ENCODE results near the gene SERTM1. TPM values are rescaled to one million over a fixed set of nuclear protein-coding genes. Genes with fewer than 3 reads are reported as not detected.

Gene SERTM1
- total RNA-seq = not detected
- long read RNA-seq = 0 reads

DNA sequence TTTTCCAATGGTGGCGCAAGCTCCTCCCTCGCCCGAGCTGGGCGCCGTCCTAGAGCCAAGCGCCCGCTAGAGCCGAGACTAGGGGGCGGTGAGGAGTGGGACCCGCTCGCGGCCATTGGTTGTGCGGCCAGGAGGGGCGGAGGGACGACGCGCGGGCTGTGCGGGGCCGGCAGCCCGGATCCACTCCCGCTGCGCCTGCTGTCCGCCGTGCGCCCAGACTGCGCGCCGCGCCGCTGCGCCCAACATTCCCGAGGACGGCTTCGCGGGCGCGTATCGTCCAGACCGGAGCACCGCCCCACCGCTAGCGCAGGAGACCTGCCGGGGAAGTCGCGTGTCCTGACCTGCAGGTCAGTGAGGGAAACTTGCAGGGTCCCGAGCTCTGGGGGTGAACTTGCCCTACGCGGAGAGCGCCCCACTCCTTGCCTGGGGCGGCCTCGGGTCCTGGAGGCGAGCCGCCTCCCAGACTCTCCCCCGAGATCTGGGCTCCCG lies at the start of gene SERTM1:
SERTM1 (plus strand) TSS at position 183 of the 489 bp plus-strand sequence. CDS start 21,059 bp downstream, outside the sequence.
- DNase-seq (ENCODE audit: low spot score) = no peak
- intact Hi-C loops (cut with DNase I) = no loop called here

GRCh38 chr13:36628377-36629056 lies 45.3 kb upstream of the SERTM1 start:
- intact Hi-C loops (cut with DNase I) = no loop called here

GRCh38 chr13:36629057-36629385 lies 44.8 kb upstream of the SERTM1 start:
- no peak for DNase-seq (ENCODE audit: low spot score)
- intact Hi-C loops (cut with DNase I) = no loop called here

More at GRCh38 chr13:36628377-36629056, 45.3 kb upstream of the SERTM1 start:
- DNase-seq (ENCODE audit: low spot score) = no peak

DNA sequence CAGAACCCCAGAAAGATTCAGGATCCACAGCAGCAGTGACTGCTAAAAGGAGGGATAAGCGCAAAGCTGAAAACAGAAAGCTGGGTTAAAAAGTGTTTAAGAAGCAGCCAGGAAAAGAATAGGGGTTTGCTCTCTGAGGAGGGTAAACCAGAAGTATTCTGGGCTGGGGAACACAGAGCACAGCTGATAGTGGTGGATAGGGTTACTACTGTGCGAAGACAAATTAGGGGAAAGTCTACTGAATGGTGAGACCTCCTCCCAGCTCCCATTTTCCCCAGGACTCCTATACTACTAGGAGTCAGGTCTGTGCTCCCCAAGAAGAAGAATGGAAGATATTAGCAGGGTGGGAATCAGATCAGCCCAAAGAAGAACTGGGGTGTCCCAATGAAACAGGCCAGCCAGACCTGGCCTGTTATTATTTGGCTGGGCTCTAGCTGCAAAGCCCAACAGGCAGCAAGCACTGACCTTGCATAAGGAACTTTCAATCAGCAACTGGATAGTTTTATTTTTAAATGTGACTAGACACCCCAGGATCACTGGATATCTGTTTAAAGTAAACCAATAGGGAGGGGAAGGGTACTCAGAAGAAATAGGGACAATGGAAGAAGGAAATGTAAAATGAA lies 43.5 kb upstream of the SERTM1 start:
- DNase-seq (ENCODE audit: low spot score) = no peak
- intact Hi-C loops (cut with DNase I) = no loop called here

- intact Hi-C loops (cut with DNase I) = no loop called here
- DNase-seq (ENCODE audit: low spot score) = no peak
Observed at GRCh38 chr13:36639610-36640009, 34.2 kb upstream of the SERTM1 start.

DNA sequence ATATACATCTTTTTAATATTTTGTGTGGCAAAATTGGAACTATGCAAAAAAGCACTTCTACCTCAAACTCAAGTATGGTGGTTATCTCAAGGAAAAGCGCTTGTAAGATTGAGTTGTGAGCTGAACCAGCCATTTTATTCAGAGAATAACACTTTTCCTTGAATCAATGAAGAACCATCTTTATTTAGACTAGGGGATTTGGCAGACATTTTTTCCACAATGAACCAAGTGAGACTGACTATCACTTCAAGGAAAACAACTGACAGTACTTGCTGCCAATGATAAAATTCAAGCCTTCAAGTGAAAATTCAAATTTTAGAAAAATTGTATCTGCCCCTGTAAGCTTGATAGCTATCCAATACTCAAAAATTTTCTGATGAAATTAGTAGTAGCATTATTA lies 23.2 kb upstream of the SERTM1 start:
- intact Hi-C loops (cut with DNase I) = no loop called here
- DNase-seq (ENCODE audit: low spot score) = no peak

GRCh38 chr13:36665630-36666029 lies 8.2 kb upstream of the SERTM1 start:
- intact Hi-C loops (cut with DNase I) = no loop called here
- DNase-seq (ENCODE audit: low spot score) = no peak

DNA sequence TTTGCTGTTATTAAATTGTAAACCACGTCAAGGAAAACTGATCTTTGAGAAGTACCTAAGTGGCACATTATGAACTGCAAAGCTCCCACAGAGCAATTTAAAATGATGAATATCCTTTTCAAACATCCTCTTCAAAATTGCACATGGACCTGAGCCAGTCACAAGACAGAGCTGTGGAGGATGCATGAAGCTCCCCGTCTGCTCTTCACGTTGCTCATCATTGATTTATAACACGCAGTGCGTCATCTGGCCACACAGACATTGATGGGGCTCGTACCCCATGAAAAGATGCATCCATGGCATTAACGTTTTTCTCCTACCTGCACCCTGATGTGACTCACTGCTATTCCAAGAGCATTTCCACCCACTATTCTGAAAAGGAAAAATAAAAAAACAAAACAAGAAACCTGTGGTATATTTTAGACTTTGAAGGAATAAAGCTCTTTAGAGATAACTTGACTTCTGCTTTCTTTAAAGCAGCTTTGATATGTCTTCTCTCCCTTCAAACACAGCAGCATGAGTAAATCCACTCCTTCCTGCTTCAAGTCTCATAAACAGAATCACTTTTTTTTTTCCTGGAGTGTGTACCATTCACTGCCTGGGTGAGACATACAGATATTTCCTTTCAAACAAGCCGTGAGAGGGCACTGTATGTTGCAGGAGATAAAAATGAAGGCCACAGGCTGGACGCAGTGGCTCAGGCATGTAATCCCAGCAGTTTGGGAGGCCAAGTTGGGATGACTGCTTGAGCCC lies 7.2 kb upstream of the SERTM1 start:
- intact Hi-C loops (cut with DNase I) = no loop called here
- no peak for DNase-seq (ENCODE audit: low spot score)

DNA sequence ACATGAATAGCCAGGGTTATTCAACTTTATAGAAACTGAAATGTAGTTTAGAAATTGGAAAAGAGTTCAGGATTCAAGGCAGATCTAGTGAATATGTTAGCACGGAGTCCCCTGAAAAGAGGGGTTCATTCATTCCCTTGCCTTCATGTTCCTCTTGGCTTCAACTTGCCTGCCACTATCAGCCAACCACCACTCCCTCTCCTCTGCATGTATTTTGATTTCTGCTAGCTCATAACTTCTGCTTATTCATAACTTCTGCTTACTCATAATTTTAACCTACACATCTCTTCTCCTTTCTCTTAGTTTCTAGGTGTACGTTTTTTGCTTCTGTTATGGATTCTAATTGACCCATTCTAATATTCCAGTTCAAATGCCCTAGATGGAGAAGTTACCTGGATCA lies 5.5 kb upstream of the SERTM1 start:
- DNase-seq (ENCODE audit: low spot score) = no peak
- intact Hi-C loops (cut with DNase I) = no loop called here

GRCh38 chr13:36673352-36673751 lies 468 bp upstream of the SERTM1 start:
- intact Hi-C loops (cut with DNase I) = no loop called here
- DNase-seq (ENCODE audit: low spot score) = no peak

GRCh38 chr13:36674337-36675212 lies 755 bp downstream of the SERTM1 start:
- no peak for DNase-seq (ENCODE audit: low spot score)
- intact Hi-C loops (cut with DNase I) = no loop called here

DNA sequence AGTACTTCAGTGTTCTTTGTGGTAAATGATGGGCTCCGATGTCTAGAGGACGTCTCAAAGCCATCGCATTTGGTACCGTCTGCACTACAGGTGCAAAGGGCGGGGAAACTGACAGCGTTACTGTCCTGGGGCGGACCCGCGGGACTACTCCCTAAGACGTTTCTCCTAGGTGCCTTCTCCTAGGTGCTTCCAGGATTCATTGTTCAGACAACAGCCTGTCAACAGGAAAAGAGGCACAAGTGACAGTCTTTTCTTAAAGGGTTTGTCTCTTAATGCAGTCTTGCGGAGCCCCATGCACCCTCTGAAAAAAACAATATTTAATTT lies 1.4 kb downstream of the SERTM1 start:
- intact Hi-C loops (cut with DNase I) = no loop called here
- DNase-seq (ENCODE audit: low spot score) = no peak

GRCh38 chr13:36680913-36681312 lies 7.1 kb downstream of the SERTM1 start:
- intact Hi-C loops (cut with DNase I) = no loop called here
- DNase-seq (ENCODE audit: low spot score) = no peak

- DNase-seq (ENCODE audit: low spot score) = no peak
- intact Hi-C loops (cut with DNase I) = no loop called here
Observed at GRCh38 chr13:36681894-36682624, 8.2 kb downstream of the SERTM1 start.

- DNase-seq (ENCODE audit: low spot score) = no peak
- intact Hi-C loops (cut with DNase I) = no loop called here
Observed at GRCh38 chr13:36683701-36684100, 9.9 kb downstream of the SERTM1 start.

- intact Hi-C loops (cut with DNase I) = no loop called here
- DNase-seq (ENCODE audit: low spot score) = no peak
Observed at GRCh38 chr13:36685927-36686326, 12.1 kb downstream of the SERTM1 start.

DNA sequence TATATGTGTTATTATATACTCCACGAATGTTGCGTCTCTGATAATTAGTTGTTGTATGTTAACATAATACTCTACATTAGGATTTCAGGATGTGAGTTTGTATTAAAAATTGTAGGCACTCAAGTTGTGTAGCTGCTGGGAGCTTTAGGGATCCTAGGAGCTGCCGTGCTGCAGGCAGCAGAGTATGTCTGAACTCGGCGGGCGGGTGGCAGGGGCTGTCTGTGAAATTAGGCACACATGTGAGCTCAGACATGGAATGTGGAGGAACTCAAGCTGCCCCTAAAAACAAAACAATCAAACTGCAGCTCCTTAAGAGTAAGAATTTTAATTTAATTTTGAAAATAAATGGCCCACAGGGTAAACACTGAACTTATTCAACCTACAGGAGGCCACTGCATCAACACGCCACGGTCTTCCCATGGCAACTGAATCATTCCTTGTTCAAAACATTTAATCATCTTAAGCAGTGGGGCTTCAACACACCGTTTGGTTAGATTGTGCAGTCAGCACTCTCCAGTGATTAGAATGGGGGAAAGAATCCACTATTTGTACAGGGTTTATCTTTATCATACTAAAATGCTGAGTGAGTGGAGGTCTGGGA lies 22.7 kb downstream of the SERTM1 start:
- intact Hi-C loops (cut with DNase I) = no loop called here

GRCh38 chr13:36700170-36700569 lies 26.4 kb downstream of the SERTM1 start:
- intact Hi-C loops (cut with DNase I) = no loop called here
- no peak for DNase-seq (ENCODE audit: low spot score)

More for the DNA sequence above, 22.7 kb downstream of the SERTM1 start:
- no peak for DNase-seq (ENCODE audit: low spot score)

DNA sequence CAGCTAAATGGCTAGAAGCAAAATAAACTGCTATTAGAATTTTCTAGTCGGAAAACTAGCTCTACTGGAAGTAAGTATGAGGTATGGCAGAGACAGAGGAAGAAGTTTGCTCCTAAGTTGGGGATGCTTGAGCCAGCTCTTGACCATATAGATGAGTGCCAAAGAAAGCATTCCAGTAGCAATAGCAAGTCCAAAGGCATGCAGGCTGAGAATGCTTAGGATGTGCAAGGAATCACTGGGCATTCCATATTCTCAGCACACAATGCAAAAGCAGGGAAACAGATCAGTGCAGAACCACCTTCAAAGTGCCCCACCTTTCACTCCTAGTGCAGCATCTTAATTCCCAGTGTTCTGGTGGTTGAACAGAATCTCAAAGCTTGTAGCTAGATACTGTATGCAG lies 32.9 kb downstream of the SERTM1 start:
- DNase-seq (ENCODE audit: low spot score) = no peak
- intact Hi-C loops (cut with DNase I) = no loop called here
